HG03442 (cell line): ENCODE data around the gene NQO1.
"Not testable (repeated sequence)": the region's sequence is repeated elsewhere in the genome, so short reads cannot be mapped to it uniquely, and the experiment has no call there.

Experiments
- ATAC-seq: cut with Tn5 transposase; IDR thresholded peaks from one replicate; pipeline ENCODE4 v1.9.1; 2021; ENCODE audit warnings: mild to moderate bottlenecking, moderate library complexity; ENCODE audit not compliant: unreplicated experiment

NQO1 gene

DNA sequence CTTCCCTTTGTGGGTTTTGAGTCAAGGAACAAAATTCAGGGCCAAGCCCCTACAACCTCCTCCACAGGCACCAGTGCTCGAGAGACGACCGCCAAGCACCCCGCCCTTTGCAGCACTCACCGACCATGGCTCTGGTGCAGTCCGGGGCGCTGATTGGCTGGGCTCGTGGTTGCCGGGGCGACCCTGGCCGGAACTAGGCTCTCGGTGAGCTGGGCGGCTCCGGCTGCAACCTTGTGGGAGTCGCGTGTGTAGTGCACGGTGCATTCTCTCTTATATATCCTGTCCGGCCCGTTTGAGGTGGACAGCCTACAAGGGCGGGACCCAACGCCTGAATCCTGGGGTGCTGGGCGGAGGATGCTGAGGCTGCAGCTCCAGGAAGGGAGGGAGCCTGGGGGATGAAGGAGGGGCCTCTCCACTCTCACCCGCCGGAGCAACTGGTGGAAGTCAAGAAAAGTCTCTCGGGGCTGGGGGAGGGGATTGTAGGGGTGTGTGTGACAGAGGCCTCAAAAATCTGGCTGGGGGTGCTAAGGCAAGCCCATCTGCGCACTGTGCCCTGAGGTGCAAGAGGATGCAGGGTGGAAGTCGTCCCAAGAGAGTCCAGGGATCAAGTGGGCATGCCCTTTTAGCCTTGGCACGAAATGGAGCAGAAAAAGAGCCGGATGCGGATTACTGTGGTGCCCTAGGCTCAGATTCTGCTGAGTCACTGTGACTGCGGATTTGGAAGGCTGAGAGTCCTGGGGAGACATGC, at the start of gene NQO1:
Gene NQO1, minus strand, starts transcription at position 248 of the 748 bp plus-strand sequence. Its CDS starts 121 bp downstream, at position 127.
- ATAC-seq = peak; percentile 93

DNA sequence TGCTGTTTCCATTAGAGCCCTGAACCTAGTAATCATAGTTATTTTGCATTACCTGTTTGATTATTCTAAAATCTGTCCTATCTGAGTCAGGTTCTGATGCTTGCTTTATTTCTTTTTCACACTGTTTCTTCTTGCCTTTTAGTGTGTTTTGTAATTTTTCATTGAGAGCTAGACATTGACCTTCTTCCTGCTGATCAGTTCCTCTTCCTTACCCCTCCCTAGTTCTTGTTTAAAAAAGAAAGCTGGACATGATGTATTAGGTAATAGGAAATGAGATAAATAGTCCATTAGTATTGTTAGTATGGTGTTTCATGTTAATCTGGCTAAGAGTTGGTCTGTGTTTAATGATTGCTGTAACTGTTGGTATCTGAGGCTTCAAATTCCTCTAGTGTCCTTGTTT, 49.2 kb upstream of the NQO1 start:
- no peak for ATAC-seq

DNA sequence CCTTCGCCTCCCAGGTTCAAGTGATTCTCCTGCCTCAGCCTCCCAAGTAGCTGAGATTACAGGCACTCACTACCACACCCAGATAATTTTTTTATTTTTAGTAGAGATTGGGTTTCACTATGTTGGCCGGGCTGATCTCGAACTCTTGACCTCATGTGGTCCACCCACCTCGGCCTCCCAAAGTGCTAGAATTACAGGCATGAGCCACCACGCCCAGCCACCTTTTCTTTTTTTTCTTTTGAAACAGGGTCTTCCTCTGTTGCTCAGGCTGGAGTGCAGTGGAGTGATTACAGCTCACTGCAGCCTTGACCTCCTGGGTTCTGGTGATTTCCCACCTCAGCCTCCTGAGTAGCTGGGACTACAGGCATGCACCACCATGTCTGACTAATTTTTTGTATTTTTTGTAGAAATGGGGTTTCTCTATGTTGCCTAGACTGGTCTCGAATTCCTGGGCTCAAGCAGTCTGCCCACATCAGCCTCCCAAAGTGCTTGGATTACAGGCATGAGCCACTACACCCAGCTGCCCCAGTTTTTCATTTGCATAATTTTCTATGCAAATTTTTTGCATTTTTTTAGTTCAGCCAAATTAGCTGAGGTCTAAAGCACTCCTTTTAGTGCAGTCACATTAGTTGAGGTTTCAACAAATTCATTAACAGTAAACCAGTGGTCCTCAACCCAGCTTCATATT, 47.0 kb upstream of the NQO1 start:
- ATAC-seq = no peak

DNA sequence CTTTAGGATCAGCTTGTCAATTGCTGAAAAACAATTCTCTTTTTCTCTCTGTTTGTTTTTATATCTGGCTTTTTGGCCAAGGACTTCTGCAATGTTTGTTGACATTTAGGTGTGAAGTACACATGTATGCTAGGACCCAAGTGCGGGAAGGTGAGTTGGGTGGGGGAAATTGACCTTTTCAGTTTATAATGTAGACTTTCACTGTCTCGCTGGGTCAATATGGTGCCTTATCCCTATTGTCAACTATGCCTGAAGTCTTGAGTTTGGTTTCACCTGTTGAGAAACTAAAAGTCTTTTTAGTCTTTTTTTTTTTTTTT, 45.2 kb upstream of the NQO1 start:
- no peak for ATAC-seq

DNA sequence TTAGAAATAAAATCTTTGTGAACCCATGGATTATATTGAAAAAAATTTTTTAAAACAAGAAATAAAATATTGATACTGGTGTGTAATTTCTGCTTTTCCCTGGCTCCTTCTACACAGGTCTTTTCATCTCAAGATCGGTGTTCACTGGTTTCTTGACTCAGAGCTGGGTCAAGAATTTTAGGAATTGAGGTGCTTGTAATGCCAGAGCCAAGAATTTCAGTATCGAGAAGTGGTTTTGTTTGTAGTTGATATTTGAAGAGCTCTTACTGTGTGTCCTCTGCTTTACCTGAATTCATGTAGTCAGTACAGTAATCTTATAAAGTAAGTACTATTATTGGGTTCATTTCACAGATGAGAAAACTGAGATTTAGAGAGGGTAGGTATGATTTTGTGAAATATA, 43.0 kb upstream of the NQO1 start:
- no peak for ATAC-seq

DNA sequence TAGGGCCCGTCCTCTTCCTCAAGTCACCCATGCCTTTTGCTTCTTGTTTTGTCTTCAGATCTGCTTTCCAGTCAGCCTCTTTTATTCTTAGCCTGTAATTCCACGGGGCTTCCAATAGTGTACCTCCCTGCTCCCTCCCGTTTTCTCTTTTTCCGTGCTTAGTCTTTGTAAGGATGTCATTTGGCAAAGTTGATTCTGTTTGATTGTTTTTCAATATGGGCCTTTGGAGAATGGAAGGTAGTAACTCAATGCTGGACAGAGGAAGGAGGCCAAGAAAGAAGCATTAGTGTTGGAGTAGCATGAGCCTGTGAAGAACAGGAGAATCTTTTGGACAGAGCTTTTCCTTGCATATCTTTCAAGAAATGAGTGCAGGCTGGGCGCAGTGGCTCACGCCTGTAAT, 42.3 kb upstream of the NQO1 start:
- ATAC-seq = no peak

DNA sequence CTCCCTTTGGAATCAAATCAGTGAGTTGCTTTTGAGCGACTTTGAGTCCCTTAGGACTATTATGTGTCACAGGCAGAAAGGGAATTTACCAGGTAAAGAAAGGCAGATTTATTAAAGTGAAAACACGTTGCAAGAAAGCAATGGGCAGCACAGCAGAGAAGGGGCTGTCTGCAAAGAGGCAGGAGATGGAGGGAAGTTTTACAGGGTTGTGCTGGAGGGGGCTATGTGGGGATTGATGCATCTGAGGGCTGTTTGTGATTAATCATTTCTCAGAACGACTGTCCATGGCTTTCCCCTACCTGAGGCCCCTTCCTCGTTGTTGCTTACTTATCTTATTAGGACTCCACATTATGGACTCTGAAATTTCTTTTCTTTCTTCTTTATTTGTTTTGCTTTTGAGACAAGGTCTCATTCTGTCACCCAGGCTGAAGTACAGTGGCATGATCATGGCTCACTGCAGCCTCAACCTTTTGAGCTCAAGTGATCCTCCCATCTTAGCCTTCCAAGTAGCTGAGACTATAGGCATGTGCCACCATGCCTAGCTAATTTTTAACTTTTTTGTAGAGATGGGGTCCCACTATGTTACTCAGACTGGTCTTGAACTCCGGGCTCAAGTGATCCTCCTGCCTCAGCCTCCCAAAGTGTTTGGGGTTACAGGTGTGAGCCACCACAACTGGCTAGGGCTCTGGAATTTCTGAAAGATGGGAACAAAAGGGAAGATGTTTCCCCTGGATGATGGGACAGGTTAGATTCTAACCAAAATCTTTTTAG, 41.3 kb upstream of the NQO1 start:
- no peak for ATAC-seq

DNA sequence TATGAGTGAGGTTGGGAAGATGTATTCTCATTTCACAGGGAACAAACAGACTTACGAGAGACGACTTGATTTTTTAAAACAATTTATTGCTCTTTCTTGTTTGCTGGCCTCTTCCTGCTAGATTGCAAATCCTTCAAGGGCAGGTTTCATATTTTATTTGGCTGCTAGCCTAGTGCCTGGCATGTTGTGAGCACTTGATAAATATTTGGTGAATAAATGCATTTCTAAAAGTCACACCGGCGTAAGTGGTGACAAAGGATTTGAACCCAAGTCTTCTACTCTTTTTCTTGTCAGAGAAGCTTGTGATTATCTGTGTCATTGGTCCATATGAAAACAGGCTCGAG, 37.2 kb upstream of the NQO1 start:
- no peak for ATAC-seq

DNA sequence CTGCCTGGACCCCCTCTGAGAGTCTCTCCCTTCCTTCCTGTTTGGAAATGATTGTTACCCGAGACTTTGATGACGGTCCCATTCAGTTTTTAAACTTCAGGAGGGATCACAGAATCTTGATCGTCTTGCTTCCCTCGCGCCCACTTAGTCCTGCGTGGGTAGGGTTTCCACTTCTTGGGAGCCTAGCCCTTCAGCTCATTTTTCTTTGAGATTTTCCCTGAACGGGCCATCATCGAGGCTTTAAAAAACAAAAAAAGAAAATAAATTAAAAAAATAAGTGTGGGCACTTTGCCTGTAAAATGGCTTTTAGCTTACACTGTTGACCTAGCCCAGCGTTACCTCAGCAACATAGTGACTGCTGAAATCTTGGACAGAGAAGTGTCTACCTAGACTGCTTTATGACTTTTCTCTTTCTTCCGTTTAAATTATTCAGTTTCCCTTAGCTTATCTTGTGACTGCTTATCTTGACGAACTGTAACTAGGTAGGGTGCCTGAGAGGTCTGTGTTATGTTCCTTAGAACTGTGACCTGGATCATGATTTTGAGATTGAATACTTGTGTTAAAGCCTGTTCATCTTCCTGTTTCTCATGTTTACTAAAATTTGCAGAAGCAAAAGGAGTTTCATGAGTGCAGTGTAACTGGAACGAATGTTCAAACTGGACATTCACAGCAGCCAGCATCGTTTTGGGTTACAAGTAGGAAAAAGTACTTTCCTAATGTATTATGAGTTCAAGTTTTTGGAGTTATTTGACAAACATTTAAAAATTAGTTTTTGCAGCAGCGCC, 36.6 kb upstream of the NQO1 start:
- ATAC-seq = no peak

DNA sequence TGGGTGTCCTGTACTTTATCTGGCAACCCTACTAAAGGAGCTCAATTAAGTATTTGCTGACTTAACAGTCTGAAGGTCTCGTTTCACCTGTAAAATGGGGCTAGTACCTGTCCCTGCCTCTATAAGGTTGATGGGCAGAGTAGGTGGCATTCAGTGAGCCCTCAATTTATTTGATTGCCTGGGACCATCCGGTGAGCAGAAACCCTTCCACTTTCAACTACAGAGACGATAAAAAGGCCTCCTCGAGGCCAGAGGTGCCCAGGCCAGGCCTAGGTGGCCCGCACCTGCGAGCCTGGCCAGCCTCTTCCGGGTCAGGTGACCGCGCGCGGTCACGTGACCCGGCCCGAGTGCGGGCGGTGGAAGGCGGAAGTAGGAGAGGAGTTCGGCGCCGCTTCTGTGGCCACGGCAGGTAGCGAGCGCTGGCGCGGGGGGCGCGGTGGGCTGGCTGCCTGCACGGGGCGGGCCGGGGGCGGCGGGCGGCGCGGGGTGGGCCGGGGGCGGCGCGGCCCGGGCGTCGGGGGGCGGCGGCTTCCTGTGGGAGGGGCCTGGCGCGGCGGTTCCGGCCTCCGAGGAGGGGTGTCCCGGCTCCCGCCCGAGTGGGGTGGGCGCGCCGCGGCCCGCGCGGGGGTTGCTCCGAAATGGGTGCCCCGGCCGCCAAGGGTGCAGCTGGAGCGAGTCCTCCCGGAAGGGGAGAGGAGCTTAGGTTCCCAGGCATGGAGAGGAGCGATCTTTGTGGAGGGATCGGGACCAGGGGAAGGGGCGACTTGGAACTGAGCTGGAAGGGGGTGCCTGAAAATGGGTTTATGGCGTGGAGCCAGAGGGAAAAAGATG, 35.8 kb upstream of the NQO1 start, which contains the start of gene WWP2:
Gene WWP2, plus strand, starts transcription at position 350 of the 831 bp plus-strand sequence. CDS start 24,679 bp downstream, outside the sequence.
- ATAC-seq = peak; percentile 75

DNA sequence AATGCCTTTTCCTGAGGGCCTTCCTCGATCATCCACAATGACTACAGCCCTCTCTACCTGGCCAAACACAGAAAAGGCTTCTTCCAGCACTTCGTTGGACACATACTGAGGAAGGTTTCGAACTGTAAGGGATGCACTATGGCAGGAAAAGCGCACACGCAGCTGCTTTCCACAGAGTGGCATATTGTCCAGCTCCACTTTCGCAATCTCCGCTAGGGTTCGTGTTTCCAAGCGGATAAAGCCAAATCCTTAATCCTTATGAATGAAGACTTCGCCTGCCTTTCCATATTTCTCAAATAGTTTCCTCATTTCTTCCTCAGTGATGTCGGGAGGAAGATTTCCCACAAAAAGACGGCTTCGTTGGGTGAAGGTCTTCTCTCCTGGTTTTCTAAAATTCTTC, 31.0 kb upstream of the NQO1 start:
- ATAC-seq = not testable (repeated sequence)

DNA sequence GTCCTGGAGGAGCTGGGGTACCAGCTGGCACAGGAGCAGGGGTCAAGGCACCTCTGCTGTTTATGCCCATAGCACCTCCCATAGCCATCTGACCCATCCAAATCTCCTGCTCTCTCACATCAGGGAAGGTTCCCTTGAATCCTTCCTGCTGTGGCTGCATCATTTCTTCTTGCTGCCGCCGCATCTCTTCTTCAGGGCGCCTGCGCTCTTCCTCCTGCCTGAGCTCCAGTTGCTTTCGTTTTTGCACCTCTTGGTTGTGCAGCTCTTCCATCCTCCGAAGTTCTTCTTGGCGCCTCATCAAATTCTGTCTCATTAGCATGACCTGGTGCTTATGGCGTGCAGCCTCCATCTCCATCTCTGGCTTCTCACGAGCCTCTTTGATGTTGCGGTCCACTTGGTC, 30.3 kb upstream of the NQO1 start:
- no peak for ATAC-seq

DNA sequence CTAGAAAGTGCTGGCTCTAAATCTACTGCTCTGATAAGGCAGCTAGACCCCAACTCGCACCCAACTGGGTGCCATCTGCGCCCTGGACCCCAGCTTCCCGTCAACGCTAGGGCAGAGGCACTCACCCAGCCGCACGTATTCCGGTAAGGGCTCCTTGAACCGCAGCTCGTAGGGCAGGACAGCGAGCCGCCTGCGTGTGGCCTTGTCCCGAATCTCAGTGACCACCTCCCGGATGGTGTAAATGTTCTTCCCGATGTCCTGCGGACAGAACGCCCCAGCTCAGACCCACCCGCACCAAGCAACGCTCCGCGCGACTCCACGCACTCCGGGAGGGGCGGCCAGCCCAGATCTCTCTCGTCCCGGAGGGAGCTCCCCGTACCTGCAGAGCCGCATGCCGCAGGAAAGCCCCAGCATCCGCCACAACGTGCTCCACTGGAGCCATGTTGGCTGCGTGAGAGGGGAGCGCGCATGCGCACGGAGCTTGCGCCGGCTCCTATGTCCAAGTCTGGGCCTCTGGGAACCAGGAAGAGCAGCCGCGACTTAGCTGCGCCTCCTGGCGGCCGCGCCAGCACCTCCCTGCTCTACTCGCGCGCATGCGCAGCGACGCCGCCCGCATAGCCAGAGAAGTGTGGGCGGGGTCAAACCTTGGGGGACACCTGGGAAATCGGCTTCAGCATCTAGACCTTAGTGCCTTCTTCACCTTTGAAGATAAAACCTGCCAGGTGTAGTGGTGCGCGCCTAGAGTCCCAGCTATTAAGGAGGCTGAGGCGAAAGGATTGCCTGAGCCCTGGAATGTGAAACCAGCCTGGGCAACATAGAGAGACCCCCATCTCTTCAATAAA, 28.3 kb upstream of the NQO1 start, which contains the start of gene NOB1:
Gene NOB1, minus strand, starts transcription at position 458 of the 842 bp plus-strand sequence. Its CDS starts 16 bp downstream, at position 442.
- peak; percentile 88 for ATAC-seq

DNA sequence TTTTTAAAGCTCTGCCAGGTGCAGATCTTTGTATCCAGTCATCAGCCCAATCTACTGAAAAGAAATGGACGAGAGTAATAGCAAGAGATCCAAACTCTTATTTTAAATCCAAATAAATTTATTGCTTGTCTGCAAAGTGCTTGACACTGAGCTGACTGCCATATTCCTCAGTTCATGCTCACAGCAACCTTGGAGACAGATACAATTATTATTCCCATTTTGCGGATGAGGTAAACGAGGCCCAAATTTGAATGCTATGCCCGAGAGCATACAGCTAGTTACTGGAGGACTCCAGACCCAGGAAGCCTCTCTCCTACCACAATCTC, 27.7 kb upstream of the NQO1 start:
- no peak for ATAC-seq

DNA sequence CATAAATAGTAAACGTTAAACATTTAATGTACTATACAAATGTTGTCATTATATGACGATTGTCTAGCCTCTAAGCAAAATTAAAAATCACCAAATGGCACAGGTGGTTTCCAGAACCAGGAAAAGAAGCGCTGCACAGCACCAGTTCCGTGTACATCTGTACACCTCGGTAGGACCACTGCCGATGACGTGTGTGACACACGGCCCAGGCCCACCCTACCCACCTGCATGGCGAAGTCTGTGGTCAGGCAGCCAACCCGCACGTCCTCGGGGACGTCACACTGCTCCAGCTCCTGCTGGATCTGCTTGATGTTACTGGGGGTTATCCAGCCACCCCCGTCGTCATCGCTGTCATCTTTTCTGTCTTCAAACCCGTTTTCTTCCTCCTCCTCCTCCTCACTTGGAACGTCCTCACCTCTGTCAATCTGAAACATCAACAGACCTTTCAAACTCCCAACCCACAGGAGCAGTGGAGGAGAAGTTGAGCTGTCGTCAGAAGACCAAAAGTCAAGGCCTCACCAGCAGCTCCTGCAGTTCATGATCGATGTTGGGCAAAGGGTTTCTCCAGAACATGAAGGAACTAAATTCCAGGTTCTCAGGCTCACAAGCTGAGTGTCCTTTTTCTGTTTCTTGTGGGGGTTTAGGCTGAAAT, 22.5 kb upstream of the NQO1 start:
- ATAC-seq = no peak

DNA sequence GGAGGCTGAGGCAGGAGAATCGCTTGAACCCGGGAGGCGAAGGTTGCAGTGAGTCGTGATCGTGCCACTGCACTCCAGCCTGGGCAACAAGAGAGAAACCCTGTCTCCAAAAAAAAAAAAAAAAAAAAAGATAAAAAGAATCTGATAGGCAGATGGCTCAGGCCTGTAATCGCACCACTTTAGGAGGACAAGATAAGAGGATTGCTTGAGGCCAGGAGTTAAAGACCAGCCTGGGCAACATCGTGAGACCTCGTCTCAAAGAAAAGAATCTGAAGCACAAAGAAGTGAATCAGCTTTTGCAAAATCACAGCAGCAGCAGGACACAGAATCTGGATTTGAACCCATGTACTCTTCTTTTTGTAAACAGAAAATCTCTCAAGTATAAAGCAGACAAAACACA, 20.8 kb upstream of the NQO1 start:
- no peak for ATAC-seq

DNA sequence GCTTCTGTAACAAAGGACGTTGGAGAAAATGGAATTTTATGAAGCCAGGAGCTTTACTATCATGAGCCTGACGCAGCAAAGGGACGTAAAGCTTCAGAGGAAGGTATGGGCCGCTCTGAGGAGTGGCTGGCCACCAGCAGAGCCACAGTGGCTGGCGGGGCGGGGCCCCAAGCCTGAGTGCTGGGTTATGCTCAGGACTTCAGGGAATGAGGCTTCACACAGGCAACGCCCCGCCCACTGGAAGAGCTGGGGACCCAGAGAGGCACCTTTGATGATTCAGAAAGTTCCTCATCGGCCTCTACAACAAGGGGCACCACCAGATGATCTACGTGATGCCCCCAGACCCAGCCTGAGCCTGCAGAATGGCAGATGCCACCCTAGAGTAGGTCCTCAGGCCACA, 19.6 kb upstream of the NQO1 start:
- no peak for ATAC-seq

DNA sequence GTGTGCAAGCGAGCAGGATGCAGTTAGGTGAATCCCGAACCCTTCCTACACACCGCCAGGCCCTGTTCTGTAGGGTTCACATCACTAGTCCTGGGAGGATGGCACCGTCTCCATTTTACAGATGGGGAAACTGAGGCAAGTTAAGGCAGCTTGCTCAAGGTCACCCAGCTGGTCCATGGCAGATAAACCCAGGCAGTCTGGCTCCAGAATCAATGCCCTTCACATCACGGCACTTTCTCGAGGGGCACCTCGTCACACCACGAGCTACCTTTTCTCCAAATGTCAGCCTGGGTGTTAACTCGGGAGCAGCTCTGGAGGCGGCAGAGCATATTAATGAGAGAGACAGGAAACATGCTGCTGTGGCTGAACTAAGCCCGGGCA, 18.9 kb upstream of the NQO1 start:
- ATAC-seq = no peak
